Endothelial cell of umbilical vein (primary cell): ENCODE measurements around the gene TNFAIP8L3.

Experiments used
- CTCF ChIP-seq, 2 donors: IDR thresholded peaks; 1 replicate in 1 of 2; 2 replicates in 1 of 2; pipeline ENCODE4 v1.5.1; 2011; ENCODE audit warnings: low read length in 2 of 2, mild to moderate bottlenecking in 2 of 2, moderate library complexity in 2 of 2, control low read depth in 1 of 2, inconsistent platforms in 1 of 2, low read depth in 1 of 2; ENCODE audit not compliant: insufficient read depth in 1 of 2; ENCODE audit errors: extremely low read depth in 1 of 2
- FOS ChIP-seq: IDR thresholded peaks from 2 replicates; pipeline ENCODE4 v1.6.1; 2011; ENCODE audit warnings: mild to moderate bottlenecking, low read length, moderate library complexity, borderline replicate concordance; ENCODE audit not compliant: insufficient read depth
- JUN ChIP-seq: IDR thresholded peaks from 2 replicates; pipeline ENCODE4 v1.6.1; 2011; ENCODE audit warnings: borderline replicate concordance, low read depth; ENCODE audit not compliant: insufficient read length, insufficient read depth
- MAX ChIP-seq: IDR thresholded peaks from 2 replicates; pipeline ENCODE4 v1.6.1; 2011; ENCODE audit not compliant: insufficient read depth, insufficient read length
- POLR2A ChIP-seq: IDR thresholded peaks from 2 replicates; pipeline ENCODE4 v1.6.1; 2012; ENCODE audit warnings: low read depth, mild to moderate bottlenecking, control low read depth, low read length
- POLR2AphosphoS5 ChIP-seq: IDR thresholded peaks from 2 replicates; pipeline ENCODE4 v1.6.1; 2012; ENCODE audit warnings: low read depth, mild to moderate bottlenecking, control low read depth, low read length, moderate library complexity; ENCODE audit not compliant: insufficient read depth

GRCh38 chr15:51133140-51133765 is 38.5 kb upstream of the TNFAIP8L3 start:
- TF ChIP-seq CTCF (IDR thresholded peaks at IDR 0.05; ENCODE audit: extremely low read depth in 1 of 2, insufficient read depth in 1 of 2, low read depth in 1 of 2, low read length in 2 of 2) (no peak), POLR2AphosphoS5 (no peak), JUN (no peak), POLR2A (no peak), FOS (no peak), MAX (no peak)
